EL (cell line): ENCODE results near the gene TALDO1.

Experiments used
- DNase-seq: peaks from one replicate; pipeline ENCODE4 v3.0.0-alpha.2; 2016

The TALDO1 gene

DNA sequence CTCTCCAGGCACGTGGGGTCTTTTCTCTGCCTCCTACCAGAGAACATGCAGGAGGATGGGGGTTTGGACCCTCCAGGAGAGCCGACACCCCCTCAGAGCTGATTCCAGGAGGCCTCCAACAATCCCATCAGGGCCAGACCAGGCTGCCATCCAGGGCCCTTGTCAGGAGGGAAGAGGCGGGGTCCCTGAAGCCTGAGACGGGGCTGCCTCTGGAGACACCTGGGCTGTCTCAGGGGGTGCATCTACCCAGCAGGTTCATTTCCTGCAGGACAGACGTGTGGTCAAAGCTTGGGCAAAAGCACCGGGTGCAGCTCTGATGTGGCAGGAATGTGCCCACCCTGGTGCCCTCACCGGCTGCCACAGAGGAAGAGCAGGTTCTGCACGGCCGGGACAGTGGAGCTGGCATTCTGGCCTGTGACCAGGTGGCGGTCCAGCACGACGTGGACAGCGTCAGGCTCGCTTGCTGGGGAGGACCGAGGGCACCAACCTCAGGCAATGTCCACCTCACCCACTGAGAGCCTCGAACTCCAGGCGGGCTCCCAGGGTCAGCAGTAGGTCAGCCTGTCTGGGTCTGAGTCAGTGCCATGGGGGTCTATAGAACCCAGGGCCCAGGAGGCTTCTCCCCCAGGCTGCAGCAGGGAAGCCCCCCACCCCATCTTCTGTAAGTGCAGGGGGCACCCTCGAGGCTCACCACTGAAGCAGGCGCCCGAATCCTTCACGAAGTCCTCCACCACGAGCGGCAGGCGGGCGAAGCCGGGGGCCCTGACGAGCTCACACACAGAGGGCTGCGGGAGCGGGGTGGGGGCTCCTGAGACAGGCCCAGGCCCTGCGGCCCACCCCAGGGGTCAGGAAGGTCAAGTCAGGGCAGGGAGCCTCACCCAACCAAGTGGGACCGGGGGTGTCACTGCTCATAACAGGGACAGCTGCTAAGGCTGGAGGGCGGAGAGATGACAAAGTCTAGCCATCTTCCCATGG lies 23.7 kb downstream of the TALDO1 start:
- DNase-seq = no peak

DNA sequence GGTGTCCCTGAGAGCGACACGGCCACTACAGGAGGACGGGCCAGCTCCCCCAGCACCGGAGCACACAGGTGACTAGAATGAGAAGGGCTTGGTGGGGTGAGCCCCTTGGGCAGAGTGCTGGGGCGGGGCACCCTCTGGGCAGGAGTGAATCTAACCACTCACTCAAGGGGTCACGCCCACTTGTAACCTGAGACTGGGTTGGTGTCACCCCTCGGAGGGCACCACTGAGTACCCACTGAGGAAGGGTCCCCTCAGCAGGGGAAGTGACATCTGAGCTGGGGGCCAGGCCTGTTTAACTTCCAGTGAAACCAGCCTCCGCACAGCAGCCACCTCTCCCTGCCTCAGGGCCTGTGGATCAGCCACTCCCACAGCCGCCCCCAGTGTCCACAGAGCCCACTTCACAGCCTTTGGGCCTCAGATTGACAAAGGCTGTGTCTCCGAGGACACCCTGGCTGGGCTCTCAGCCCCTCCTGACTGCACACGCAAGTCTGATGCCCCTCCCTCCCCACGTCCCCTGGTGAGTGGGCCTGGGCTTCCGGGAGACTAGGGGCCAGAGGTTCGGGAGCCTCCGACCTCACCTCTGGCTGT lies 24.4 kb downstream of the TALDO1 start:
- no peak for DNase-seq

DNA sequence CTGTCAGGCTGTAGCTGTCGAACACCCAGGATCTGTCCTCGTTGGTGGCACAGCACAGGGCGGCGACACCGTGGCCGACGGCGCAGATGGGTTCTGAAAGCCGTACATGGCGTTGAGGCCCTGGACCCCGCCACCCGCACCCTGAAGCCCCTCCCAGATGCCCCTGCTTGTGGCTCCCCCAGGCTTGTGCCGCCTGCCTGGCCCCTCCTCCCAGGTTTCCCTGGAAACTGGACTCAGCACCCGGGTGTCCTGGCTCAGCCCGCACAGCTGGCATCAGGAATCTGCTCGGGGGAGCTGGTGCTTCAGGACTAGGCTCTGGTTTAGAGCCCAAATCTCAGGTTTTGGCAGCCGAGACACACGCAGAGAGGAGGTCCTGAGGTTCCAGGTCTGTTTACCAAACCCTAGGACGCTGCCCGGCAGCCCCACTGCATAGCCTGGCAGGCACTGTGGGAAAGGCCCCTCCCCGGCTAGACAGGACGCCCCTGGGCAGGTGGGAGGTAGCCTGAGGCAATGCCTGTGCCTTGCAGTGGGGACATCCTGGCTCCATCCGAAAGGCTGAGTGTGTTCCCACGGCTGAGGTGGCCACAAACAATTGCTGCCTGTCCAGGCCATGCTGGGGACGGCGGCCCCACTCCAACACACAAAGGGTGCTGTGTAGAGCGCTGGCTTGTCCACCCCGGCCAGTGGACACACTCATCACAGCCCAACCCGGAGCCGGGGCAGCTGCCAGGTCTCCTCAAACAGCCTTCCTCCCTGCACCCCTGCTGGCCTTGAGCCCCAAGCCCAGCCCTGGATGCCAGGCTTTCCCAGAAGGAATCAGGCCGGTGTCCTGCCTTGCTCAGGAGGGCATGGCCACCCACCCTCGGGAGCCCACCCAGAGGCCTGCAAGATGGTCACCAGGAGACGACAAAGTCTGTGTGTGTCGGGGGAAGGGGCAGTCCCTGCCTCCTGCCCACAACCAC lies 25.4 kb downstream of the TALDO1 start:
- no peak for DNase-seq

DNA sequence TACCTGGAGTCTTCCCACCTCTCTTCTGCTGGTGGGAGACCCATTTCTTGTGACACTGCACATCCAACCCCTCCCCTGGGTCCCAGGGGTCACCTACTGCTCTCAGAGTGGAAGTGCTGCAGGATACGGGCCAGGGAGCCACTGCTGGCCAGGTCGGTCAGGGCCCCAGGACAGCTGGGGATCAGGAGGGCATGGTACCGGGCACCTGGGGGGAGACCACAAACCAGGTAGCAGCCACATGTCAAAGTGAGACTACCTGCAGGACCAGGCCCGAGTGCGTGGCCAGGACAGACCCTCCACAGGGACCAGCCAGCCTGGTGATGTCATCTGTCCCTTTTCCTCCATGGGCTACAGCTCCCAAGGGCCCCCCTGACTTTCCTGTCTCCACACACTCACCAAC lies 26.2 kb downstream of the TALDO1 start:
- DNase-seq = no peak

DNA sequence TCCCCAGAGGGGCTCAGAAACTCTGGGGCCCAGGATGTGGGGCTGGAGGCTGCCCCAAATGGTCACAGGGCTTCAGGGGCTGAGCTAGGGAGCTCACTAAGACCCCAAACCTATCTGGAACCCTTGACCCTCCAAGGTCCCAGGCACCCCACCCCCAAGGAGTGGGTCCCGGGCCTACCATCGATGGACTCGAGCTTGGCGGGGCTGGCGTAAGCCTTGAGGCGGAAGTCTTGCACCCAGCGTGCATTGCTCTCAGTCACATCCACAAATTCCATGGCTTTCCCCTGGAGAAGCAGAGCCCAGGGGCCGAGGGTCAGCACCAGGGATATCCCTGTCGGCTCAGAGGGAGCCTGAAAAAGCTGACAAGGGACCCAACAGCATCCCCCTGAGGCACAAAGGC lies 26.6 kb downstream of the TALDO1 start:
- DNase-seq = no peak

DNA sequence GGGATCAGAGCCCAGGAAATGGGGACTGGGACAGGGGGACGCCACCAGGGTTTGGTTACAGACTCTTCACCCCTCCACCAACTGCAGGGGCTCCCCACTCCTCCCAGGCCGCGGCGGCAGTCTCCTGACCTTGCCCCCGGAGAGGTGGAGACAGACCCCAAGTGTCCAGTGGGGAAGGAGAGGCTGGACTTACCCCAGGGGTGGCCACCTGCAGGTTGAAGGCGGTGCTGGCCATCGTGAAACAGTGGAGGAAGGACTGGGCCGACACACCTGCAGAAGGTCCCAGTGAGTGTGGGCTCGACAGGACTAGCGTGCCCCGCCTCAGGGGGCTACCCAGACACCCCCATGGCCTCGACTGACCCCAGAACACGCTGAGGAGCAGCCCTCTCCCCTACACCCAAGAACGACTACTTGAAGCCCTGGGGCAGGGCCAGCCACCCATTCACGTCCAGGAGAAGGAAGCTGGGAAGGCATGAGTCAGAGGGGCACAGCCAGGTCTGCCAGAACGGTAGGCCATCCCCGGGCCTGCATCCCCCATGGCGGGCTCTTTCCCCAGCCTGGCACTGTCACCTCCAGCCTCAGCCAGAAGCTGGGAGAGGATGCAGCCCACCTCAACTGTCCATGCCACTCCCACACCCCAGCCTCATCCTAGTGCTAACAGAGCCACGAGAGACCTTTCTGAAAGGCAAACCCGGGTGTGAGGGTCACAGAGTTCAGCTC lies 27.8 kb downstream of the TALDO1 start:
- DNase-seq = peak; percentile 70

DNA sequence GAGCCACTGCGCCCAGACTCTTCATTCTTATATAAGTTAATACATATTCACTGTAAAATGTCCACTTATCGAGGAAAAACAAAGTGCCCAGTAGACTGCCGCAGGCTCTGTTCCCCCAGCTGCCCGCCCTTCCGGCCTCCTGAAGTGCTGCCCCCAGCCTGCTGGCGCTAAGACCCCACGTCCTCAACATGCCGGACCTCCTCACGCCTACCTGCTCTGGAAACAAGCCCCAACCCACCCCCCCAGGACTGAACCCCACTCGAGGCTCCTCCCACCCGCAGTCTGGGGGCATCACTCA lies 28.9 kb downstream of the TALDO1 start:
- no peak for DNase-seq

DNA sequence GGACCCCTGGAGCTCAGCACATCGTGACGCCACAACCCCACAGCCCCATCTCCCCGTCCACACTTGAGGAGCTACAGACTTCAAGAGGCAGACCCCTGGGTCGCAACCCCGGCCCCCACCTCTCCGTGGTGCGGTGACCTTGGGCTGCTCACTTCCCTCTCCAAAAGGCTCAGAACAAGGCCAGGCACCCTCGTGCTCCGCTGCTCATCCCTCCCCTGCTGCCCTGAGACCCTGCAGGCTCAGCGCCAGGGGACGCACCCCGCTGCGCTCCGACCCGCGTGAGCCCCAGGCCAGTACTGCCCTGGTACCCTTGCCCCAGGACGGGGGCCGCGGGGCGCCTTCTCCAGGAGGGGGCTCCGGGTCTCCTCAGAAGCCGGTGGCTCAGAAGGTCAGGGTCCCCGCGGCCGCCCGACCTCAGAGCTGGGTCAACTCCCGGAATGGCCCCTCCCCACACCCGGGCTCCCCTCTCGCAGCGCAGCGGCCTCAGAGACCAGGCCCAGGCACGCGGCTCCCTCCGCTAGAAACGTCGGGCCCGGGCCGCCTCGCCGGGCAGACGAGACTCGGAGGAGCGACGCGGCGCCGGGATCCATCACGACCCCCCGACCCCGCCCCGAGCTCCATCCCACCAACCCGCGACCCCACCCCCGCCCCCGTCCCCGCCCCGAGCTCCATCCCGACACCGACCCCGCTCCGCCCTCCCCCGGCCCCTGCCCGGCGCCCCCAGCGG lies 29.5 kb downstream of the TALDO1 start:
- DNase-seq = no peak

DNA sequence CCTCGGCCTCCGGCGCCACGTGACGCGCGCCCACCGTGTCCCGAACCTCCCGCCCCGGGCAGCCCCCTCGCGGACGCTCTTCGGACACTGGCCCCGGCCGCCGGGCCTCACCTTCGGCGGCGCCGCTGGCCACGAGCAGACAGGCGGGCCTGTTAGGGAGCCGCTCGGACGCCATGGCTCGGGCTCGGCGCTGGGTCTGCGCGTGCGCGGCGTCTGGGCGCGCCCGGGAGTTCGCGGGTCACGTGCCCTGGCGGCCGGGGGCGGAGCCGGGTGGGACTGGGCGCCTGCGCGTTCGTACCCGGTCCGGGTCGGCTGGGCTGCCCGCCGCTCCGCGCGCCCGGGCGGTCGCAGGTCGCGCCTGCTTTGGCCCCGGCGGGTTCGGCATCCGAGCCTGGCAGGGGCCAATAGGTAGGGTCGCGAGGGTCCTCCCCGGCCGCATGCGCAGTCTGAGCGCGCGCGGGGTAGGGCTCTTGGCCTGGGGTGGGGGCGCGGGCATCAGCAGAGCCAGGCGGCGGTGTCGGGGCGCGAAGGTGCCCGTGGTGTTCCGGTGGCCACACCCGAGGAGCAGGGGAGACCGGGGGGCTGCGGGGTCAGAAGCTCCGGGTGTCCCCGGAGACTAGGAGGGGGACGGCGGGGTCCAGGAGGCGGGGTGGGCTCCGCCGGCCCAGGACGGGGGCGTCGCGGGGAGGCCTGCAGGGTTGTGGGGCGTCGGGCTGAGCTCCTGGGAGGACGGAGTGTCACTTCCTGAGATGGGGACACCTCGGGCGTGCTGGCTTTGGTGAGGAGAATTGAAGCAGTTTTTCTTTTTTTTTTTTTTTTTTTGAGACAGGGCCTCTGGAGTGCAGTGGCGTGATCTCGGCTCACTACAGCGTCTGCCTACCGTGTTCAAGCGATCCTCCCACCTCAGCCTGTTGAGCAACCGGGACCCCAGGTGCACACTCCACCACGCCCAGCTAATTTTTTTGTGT lies 30.3 kb downstream of the TALDO1 start, which contains the start of gene GATD1:
Gene GATD1 (minus strand): TSS at position 200 of the 968 bp plus-strand sequence. CDS start 25 bp downstream, at position 175.
- peak; percentile 86 for DNase-seq

DNA sequence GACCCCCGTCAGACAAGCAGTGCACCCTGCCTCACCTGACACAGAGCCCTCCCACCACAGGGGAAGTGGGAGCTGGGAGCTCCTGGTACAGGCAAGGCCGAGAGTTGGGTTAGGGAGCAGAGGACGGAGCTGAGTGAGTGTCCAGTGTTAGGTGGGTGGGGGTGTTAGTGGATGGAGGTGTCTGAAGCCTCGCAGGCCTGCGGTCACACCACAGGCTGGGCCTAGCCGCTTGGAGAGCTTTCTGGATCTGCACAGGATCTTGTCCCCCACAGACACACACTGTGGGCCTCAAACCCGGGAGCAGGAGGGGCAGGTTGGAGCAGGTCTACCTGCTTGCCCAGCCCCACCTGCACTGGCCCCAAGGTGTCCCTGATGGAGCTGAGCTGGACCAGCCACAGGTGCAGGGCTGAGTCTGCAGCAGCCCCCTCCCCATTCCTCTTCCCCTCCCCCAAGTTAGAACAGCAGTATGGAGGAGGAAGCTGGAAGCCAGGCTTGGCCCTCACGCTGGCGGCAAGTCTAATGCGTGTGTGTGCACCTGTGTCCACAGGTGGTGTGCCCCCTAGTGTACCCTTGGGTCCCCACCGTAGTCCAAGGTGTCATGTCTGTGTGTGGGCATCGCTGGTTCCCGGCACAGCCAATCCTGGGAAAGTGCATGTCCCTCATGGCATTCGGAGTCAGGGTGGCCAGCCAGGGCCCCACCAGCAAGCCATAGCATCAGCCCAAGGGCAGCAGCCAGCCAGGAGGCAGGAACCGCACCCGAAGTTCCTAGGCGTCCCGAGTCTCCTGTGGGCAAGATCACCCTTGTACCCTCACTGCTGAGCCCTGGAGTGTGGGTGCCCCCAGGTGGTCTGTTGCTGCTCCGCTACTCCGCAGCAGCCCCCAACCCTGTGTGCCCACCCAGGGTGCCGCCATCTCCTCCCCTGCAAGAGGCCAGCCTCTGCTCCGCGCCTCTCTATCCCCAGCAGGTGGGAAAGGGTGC lies 32.0 kb downstream of the TALDO1 start:
- no peak for DNase-seq

DNA sequence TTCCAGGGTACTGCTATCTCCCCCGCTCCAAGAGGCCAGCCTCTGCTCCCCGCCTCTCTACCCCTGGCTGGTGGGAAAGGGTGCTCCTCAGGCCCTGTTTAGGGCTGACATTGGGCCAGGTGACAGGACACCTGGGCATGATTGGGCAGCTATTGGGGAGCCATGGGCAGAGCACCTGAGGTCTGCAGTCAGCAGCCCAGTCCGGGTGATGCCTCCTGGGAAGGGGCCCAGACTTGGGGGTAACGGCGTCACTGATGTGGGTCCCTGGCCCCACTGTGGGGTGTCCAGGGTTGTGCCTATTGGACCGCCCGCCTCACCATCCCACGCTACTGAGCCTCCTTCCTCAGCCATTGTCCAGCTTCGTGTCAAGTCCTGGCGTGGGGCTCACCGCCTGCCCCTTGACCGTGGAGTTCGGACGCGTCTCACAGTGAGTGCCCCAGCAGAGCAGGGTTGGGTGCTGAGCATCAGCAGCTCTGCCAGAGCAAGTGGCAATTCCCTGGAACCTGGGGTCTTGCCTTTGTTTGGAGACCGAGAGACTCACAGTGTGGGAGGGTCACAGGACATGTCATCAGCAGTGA lies 32.8 kb downstream of the TALDO1 start:
- no peak for DNase-seq

DNA sequence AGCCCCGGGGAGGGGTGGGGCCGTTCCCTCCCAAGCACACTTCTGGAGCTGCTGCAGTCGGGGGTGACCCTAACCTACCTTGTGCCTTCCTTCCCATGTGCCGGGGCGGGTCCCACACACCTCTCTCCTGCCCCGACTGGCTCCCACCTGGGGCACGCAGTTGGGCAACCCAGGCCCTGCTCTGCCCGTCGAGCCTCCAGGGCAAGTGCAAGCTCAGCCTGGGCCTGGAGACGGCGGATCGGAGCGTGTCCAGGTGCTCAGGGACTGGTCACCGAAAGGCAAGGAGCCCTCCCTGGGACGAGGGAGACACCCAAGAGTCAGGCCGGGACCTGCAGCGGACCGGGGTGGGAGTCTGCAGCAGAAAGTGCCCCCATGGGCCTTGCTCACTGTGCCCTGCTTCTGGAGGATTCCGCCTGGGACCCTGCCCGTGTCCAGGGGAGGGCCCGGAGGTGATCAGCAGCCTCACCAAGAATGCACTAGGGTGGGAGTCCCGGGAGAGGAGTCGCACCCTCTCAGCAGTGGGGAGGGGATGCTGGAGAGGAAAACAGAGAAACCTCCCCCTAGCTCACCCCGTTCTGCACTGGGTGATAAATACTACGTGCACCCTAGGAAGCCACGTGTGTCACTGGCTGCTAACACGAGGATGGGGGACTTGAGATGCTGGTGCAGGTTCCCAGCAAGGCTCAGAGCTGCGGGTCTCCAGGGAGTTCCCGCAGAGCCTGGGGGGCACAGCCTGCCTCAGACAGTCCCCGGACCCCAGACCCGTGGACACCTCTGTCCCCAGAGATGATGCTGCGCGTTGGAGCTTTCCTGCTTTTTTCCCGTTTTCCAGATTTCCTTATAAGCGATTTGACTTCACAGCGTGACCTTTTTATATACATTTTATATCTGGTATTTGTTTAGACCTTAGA lies 35.3 kb downstream of the TALDO1 start:
- DNase-seq = no peak

DNA sequence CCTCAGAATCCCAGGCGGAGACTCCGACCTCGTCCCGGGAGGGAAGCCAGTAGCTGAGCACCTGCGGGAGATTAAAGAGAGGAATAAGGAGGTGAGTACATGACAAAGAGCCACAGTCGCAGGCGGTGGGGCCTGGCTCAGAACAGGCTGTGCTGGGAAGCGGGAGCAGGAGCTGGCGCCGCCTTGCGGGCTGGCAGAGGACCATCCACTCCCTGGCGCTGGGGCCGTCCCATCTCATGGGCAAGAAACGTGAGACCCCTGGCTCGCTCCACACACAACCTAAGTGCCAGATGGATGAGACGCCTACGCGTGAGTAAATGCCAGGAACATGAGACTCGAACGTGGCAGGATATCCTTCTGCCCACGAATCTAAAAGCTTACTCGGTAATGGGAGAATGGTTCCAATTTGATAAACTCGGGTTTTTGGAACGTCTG lies 36.3 kb downstream of the TALDO1 start:
- peak; percentile 84 for DNase-seq

DNA sequence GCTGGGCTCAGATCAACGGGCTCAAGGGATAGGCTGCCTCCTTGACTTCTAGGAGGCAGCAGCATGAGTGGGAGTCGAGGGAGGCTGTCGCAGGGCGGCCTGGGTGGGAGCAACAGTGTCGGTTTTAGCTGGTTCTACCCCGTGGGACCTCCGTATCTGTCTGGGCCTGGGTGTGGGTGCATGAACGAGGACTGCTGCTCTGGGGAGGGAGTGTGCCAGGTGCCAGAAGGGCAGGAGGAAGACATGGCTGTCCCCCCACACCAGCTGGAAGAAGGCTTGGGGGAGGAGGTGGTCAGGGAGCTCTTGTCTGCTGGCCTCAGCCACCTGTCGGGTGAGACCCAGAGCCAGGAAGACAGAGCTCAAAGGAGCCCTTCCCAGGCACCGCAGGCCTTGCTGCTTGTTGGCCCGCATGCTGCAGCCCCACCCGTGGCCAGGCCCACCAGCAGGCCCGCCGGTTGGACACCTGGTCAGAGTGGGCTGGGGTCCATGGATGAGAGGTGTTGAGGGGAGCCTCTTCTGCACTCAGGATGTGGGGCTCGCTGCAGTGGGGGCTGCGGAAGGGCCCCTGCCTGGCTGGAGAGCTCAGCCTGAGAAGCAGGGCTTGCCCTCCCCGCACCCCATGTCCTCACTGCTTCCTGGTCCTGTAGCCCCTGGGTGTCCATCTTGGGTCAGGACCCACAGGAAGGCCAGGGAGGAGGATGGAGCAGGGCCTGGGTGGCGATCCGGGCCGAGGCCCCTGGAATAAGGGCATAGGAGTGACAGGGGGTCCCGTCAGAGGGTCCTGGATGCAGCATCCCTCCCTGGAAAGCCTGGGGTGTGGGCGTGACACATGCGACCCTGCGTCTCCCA lies 39.2 kb downstream of the TALDO1 start:
- DNase-seq = no peak

DNA sequence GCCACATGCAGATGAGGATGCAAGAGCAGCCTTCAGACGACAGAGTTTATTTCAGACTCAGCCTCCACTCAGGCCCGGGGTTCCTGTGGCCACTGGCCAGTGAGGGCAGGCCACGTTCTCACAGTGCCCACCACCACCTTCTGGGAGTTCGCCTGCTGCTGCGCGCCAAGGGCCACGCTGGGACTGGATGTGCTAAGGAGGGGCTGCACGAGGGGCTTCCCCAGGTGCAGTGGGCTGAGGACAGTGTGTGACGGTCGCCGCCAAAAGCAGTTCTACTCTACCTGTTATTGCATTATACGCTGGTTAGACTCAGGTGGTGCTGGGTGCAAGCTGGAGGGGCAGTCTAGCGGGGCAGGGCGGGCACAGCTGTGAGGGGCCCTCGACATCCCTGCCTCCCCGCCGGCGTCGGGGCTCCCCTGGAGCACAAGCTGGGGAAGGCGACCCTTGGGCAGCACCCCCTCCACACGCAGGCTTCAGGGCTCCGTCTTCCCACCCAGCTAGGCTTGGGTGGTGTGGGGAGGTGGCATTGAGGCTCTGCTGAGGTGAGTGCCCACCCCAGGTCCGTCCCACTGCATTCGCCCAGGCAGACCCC lies 39.9 kb downstream of the TALDO1 start:
- DNase-seq = no peak

DNA sequence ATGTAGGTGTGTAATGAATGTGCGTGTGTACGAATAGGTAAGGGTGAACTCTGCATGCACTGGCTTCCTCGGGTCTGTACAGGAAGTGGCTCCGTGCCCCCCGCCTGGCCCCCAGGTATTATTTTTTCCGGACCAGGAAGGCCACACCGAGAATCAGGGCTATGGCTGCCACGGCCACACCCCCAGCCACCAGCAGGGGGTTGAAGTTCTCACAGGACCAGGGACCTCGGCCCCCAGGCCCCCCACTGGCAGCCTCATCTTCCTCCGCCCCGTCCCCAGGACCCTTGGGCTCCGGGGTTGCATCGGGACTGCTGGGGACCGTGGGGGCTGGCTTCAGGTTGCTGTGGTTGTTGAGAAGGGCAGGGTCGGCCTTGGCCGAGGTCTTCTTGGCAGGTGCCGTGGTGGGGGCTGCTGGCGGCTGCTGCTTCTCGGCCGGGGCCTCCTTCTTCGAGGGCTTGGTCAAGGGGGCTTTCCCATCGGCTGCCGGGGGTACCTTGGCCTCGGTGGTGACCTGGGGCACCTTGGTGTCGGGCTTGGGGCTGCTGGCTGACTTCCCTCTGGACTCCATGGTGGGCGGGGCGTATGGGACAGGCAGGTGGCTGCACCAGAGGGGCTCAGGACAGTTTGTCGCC lies 40.9 kb downstream of the TALDO1 start:
- no peak for DNase-seq
